RPMI7951 (cell line): ENCODE measurements around the gene KIF15. TPM values are rescaled to one million over a fixed set of nuclear protein-coding genes. Genes with fewer than 3 reads are reported as not detected.

Experiments used
- DNase-seq: peaks from one replicate; pipeline ENCODE4 v3.0.0-alpha.2; 2012; ENCODE audit warnings: low read depth
- total RNA-seq: library from RNA; depleted of rRNA; stranded (reverse); fragments of >200 nt; shearing (Covaris generic); gene quantifications from 2 replicates; pipeline ENCODE4 v1.2.3, GENCODE V29; 2014; rRNA removed

The KIF15 gene, protein sequence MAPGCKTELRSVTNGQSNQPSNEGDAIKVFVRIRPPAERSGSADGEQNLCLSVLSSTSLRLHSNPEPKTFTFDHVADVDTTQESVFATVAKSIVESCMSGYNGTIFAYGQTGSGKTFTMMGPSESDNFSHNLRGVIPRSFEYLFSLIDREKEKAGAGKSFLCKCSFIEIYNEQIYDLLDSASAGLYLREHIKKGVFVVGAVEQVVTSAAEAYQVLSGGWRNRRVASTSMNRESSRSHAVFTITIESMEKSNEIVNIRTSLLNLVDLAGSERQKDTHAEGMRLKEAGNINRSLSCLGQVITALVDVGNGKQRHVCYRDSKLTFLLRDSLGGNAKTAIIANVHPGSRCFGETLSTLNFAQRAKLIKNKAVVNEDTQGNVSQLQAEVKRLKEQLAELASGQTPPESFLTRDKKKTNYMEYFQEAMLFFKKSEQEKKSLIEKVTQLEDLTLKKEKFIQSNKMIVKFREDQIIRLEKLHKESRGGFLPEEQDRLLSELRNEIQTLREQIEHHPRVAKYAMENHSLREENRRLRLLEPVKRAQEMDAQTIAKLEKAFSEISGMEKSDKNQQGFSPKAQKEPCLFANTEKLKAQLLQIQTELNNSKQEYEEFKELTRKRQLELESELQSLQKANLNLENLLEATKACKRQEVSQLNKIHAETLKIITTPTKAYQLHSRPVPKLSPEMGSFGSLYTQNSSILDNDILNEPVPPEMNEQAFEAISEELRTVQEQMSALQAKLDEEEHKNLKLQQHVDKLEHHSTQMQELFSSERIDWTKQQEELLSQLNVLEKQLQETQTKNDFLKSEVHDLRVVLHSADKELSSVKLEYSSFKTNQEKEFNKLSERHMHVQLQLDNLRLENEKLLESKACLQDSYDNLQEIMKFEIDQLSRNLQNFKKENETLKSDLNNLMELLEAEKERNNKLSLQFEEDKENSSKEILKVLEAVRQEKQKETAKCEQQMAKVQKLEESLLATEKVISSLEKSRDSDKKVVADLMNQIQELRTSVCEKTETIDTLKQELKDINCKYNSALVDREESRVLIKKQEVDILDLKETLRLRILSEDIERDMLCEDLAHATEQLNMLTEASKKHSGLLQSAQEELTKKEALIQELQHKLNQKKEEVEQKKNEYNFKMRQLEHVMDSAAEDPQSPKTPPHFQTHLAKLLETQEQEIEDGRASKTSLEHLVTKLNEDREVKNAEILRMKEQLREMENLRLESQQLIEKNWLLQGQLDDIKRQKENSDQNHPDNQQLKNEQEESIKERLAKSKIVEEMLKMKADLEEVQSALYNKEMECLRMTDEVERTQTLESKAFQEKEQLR (N-terminal part only)
- total RNA-seq: 30.2 and 41.2 TPM in 2 replicates

GRCh38 chr3:44761424-44762169 lies at the start of gene KIF15, which contains the start of gene KIAA1143:
Gene KIF15 (plus strand): TSS chr3:44761794. CDS start chr3:44761866, 72 bp downstream.
Gene KIAA1143 (minus strand): TSS chr3:44761619. CDS start chr3:44761602, 17 bp downstream.
- DNase-seq: peak; percentile 94

DNA sequence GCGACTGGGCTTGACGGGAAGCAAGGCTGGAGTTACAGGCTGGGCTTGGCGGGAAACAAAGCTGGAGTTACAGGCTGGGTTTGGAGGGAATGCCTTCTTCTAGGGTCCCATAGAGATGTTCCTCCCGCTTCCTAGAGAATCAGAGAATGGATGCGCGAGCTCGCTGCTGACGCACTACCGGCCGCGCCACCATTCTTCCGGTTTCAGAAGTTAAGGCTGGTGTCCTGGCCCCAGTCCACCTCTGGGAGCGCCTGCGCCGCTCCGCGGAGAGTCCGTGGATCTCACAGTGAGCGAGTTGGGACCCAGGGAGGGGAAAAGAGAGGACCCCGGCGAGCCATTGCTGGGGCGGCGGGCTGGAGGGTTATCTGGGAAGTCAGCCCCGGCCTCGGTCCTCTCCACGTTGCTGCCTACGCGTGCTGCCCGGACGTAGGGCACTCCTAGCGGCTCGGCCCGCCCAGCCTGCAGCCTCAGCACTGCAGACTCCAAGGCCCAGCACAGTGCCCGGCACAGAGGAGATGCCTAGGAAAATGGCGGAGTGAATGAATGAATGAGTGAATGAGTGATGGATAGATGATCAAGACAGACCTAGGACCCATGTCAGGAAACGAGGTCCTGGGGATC lies 49.0 kb upstream of the KIF15 start, which contains the start of gene ZNF502:
ZNF502 (plus strand) TSS at position 206 of the 621 bp plus-strand sequence. CDS start 7,602 bp downstream, outside the sequence.
- peak; percentile 92 for DNase-seq

DNA sequence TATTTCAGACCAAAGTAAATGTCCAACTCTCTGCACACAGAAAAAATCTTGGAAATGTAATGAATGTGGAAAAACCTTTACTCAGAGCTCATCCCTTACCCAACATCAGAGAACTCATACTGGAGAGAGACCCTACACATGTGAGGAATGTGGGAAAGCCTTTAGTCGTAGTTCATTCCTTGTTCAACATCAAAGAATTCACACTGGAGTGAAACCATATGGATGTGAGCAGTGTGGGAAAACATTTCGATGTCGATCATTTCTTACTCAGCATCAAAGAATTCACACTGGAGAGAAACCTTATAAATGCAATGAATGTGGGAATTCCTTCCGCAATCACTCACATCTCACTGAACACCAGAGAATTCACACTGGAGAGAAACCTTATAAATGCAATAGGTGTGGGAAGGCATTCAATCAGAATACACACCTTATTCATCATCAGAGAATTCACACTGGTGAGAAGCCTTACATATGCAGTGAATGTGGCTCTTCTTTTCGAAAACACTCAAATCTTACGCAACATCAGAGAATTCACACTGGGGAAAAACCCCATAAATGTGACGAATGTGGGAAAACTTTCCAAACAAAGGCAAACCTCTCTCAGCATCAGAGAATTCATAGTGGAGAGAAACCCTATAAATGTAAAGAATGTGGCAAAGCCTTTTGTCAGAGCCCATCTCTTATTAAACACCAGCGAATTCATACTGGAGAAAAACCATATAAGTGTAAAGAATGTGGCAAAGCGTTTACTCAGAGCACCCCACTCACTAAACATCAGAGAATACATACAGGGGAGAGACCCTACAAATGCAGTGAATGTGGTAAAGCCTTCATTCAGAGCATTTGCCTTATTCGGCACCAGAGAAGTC lies 40.1 kb upstream of the KIF15 start:
- DNase-seq: peak; percentile 21

GRCh38 chr3:44722103-44722401 lies 39.5 kb upstream of the KIF15 start:
- no peak for DNase-seq

- peak; percentile 93 for DNase-seq
Measured at GRCh38 chr3:44729384-44729910, 32.1 kb upstream of the KIF15 start, which contains the start of gene ZNF501. Gene ZNF501 (plus strand): TSS chr3:44729635. CDS start chr3:44734422, 4,787 bp downstream.

GRCh38 chr3:44734646-44735168 lies 26.9 kb upstream of the KIF15 start:
- no peak for DNase-seq

DNA sequence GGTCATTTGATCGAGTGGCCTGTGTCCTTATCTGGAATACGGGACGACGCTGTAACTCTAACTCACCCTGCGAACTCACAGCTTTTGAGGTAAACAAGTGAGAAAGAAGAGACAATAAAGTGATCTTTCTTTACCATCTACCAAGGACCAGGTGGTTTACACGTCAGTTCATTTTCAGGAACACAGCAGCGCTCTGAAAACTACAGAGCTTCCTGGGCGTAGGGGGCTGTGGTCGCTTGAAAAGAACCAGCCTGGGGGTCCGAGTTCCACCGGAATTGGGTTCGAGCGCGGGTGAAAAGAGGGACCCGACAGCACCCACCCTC lies 532 bp upstream of the KIF15 start:
- no peak for DNase-seq

GRCh38 chr3:44762170-44762677 lies 630 bp downstream of the KIF15 start:
- no peak for DNase-seq

GRCh38 chr3:44762690-44763089 lies 1.1 kb downstream of the KIF15 start:
- no peak for DNase-seq

GRCh38 chr3:44764248-44764647 lies 2.7 kb downstream of the KIF15 start:
- no peak for DNase-seq

DNA sequence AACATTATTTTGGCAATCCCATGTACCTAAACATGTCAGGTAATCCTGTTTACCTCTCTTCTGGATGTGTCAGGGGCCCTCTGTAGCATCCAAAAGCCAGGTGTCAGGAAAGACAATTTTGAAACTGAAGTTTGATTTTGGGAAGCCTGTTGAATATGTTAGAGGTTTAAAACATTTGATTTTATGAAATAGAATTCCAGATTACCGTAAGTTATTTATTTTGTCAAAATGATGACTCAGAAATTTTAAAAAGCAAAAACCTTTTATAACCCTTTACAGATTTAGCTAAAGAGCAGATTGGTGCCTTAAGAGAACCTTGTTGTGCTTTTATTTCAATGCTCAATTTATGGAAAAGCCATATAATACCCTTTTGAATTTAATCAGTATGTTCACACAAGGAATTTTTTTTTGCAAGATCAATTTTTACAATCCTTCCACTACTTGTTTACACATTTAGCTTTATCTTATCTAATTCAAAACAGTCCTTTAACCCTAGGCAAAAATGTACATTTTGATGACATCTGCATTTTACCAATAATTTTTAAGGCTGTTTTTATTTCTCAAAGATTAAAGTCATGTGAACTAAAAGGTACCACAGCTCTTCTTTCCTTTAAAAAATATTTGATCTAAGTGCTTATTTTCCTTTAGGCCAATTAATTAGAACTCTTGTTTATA lies 10.0 kb downstream of the KIF15 start:
- DNase-seq: no peak

- DNase-seq: no peak
Measured at GRCh38 chr3:44772099-44772442, 10.5 kb downstream of the KIF15 start.

- DNase-seq: no peak
Measured at GRCh38 chr3:44782891-44783290, 21.3 kb downstream of the KIF15 start.

GRCh38 chr3:44795197-44795596 lies 33.6 kb downstream of the KIF15 start:
- no peak for DNase-seq

DNA sequence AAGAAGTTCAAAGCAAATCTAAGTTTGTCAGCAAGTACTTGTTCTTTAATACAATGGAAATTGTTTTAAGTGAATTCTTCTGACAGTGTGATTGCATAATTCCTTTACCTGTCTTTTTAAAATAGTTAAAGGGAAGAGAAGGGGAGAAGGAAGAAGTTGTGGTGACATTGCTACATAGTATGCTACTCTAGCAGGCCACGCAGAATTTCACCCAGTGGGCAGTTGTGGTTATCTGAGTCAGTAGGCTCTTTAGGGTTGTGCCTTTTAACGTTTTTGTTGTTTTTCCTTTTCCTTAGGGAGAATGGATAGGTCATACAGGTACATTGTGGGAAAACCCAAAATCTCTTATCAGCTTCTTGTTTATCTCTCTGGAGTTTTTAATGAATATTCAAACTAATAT lies 40.4 kb downstream of the KIF15 start:
- DNase-seq: no peak

DNA sequence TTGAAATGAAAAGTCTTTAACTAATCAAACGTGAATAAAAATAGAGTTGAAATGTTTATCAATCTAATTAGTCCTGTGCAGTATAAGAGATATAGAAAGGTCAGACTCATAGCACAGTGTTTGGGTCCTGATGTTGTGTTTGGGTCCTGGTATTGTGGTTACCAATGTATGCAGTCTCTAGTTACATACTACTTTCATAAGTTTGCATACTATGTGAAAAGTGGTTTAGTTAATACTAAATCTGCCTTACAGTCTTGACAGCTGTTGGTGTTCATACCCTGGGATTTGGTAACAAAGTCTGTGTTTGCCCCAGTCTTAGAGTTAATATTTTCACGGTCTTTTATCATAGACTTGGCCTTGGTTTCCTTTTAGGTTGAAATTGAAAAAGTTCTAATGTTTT lies 41.7 kb downstream of the KIF15 start:
- DNase-seq: no peak

DNA sequence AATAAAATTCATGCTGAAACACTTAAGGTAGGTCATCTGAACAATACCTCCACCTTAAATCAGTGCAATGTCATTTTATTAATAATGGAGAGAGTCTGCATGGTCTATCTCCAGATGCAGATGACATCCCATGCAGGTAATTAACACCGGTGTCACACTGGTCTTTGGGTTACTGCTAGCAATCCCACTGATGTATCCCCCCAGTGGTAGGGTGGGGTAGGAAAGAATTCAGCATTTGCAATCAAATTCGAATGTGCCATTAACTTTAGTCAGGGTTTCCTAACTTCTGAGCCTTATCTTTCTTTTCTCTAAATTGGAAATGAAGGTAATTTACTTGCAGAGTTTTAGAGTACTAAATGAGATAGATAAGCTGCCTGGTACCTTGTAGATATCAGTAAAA lies 44.4 kb downstream of the KIF15 start:
- no peak for DNase-seq

DNA sequence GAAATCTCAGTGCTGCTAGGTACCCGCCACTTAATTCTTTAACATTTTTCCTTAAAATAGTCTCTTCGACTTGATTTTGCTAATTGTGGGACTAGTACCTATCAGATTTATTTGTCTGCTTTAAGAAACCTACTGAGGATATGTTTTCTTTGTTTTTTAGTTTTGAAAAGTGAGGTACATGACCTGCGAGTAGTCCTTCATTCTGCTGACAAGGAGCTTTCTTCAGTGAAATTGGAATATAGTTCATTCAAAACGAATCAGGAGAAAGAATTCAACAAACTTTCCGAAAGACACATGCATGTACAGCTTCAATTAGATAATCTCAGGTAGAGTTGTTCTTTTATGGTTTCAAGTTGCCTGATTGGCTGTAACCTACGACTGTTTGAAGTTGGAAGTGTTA lies 53.2 kb downstream of the KIF15 start:
- DNase-seq: no peak
